Activated T-cell treated with anti-CD3 and anti-CD28 coated beads for 48 hours (primary cell): ENCODE measurements around the gene MPP7.
"Not testable (repeated sequence)": the region's sequence is repeated elsewhere in the genome, so short reads cannot be mapped to it uniquely, and the experiment has no call there.

Experiments used
- DNase-seq: peaks from one replicate; pipeline ENCODE4 v3.0.0-alpha.2; 2020; ENCODE audit warnings: low read depth

The MPP7 gene

DNA sequence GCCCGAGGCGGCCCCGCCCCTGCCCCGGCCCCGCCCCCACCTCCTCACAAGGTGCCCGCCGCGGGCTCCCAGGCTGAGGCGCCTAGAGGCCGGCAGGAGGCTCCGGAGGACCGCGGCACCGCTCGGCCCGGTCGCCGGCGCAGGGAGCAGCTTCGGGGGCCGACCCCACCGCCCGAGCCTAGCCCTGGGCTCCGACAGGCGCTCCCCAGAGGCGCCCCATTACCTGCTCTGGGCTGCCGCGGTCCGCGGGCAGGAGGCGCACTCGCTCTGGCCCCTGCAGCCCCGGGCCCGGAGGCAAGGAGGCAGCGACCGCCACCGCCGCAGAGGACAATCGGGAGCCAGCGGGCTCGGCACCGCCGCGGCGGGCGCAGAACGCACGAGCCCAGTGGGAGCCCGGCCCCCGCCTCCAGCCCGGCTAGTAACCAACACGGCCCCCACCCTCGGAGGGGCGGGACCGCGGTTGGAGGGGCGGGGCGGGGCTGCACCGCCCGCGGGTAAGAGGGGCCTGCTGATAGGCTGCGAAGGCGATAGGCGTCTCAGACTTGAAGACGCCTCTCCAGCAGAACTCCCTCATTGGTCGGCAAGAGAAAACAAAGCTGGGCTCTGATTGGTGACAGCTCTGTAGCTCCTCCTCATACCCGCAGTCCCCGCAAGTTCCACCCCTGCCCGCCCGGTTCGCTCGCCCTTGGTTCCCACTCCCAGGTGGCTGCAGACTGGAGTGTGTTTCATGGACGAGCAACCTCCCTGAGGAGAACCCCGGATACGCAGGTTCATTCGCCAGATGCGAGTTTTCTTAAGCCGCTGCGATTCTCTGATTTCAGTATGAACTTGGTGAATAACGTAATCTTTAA is at the start of gene MPP7:
Gene MPP7, minus strand, starts transcription at position 427 of the 851 bp plus-strand sequence. CDS start 64,460 bp downstream, outside the sequence.
- DNase-seq: peak; percentile 97

DNA sequence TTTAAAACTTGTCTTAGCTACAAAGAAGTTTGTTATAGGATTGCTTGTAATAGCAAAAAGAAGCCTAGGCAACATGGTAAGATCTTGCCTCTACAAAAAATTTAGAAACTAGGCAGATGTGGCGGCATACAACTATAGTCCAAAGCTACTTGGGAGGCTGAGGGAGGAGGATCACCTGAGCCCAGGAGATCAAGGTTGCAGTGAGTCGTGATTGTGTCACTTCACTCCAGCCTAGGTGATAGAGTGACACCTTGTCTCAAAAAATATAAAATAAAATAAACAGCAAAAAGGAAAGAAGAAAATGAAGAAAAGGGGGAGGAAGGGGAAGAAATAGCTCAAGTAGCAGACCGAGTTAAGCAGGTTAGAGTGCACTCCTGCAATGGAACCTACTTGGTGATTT is 47.0 kb upstream of the MPP7 start:
- no peak for DNase-seq

DNA sequence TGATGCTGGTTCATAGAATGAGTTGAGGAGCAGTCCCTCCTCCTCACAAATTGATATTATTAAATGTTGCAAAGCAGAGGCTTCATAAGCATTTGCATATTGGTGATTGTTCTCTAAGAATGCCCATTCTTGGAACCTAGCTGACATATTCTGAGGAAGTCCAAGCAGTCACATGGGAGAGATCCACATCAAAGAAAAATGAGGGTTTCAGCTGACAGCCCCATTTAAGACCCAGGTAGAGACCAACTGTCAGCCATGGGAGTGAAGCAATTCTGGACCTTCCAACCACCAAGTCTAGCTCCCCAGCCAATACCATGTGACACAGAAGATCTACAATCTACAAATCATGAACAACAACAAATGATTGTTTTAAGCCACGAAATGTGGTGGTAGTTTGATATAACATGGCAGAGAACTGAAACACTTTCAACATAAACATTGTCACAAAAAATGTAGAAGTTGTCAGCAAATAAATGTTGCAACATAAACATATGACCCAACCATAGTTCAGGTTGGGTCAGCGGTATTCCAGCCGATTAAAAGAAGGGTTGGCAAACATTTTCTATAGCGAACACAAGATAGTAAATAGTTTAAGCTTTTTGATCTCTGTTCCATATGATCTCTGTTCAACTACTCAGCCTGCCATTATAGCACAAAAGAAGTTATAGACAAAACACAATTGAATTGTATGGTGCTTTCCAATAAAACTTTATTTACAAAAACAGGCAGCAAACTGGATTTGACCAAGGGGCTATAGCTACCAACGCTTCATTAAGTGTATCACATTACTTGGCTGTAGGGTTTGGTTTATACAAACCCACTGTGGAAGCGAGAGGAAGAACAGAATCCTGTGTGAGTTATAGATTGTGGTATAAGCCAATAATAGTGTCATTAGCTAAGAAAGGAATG is 41.4 kb upstream of the MPP7 start:
- DNase-seq: no peak

DNA sequence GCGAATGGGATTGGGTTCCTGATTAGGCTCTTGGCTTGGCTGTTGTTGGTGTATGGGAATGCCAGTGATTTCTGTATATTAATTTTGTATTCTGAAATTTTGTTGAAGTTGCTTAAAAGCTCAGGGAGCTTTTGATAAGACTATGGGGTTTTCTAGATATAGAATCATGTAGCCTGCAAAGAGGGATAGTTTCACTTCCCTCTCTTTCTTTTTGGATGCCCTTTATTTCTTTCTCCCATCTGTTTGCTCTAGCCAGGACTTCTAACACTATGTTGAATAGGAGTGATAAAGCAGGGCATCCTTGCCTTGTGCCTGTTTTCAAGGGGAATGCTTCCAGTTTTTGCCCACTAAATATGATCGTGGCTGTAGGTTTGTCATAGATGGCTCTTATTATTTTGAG is 40.4 kb upstream of the MPP7 start:
- DNase-seq: no peak

DNA sequence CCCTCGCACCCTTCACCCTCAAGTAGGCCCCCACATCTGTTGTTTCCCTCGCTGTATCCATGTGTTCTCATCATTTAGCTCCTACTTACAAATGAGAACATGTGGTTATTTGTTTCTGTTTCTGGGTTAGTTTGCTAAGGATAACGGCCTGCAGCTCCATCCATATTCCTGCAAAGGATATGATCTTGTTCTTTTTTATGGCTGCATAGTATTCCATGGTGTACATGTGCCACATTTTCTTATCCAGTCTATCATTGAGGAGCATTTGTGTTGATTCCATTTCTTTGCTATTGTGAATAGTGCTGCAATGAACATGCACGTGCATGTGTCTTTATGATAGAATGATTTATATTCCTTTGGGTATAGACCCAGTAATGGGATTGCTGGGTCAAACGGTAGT is 38.8 kb upstream of the MPP7 start:
- not testable (repeated sequence) for DNase-seq

DNA sequence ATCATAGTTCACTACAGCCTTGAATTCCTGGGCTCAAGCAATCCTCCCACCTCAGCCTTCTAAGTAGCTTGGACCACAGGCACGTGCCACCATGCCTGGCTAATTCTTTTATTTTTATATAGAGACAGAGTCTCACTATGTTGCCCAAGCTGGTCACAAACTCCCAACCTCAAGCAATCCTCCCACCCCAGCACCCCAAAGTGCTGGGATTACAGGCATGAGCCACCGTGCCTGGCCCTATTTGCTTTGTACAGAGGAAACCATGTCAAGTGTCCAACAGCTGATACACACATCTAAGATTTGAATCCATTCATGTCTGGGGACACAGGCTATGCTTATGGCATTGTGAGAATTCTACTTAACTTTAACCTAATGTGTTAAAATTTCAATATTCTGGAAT is 29.9 kb upstream of the MPP7 start:
- no peak for DNase-seq

DNA sequence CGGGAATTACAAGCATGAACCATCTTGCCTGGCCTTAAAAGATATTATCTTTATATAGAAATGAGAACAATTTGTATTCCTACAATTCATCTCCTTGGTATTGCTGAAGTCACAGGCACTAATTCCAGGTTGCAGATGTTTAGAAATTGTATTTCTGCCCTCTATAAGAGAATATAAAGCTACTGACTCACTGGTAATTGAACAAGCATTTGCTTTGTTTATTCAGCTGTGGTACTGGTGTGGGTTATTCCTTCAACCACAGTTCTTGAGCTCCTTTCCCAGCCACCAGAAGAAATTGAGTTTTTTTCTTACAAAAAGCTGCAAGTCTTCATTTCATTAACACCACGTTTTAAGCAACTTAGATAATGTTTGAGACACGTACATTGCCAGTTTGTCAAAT is 29.0 kb upstream of the MPP7 start:
- no peak for DNase-seq

DNA sequence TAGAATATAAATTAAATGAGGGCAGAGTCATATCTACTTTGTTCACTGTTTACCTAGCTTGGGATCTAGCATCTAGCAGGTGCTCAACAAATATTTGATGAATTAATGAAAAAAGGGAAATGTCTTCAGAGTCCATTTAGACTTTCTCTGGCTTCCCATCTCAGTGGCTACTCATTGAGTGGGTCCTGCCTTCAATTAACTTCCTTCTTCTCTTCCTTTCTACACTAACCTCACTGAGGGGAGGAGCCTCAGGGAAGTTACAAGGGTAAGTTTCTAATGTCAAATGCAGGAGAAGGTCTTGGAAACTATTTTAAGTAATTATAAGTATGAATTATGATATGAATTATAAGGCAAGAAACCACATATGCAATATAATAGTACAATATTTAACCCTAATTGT is 28.2 kb upstream of the MPP7 start:
- DNase-seq: no peak

DNA sequence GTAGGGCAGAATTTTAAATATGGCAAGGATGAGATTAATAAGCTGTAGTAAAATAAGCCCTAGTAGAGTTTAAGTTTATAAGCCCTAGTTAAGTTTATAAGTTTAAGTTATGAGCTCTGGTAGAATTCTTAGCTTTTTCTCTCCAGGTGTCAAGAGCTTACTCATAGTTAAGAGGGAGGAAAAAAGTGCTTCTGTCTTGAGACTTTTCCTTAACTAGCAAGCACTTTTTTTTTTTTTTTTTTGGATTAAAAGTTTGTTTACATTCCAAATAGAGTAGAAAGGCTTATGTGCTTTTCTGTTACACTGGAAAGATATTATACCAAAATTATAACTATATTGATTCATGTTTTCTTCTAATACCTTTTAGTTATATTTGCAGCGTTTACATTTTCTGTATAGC is 25.5 kb upstream of the MPP7 start:
- DNase-seq: no peak

DNA sequence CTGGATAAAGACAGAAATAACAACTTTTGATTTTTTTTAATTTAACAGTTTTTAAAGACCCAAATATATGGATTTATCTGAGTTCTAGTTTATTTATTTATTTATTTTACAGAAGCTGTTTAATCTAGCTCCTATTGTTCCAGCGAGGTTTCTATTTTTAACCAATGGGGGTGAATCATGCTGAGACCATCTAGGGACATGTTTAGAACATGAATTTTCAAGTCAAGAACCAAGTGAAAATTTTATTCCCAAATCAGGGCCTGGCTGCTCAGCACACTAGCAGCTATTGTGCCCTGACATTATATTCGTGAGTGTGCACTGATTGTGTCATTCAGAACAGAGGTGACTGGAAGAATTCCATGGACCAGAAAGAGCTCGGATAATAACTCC is 24.6 kb upstream of the MPP7 start:
- DNase-seq: no peak

DNA sequence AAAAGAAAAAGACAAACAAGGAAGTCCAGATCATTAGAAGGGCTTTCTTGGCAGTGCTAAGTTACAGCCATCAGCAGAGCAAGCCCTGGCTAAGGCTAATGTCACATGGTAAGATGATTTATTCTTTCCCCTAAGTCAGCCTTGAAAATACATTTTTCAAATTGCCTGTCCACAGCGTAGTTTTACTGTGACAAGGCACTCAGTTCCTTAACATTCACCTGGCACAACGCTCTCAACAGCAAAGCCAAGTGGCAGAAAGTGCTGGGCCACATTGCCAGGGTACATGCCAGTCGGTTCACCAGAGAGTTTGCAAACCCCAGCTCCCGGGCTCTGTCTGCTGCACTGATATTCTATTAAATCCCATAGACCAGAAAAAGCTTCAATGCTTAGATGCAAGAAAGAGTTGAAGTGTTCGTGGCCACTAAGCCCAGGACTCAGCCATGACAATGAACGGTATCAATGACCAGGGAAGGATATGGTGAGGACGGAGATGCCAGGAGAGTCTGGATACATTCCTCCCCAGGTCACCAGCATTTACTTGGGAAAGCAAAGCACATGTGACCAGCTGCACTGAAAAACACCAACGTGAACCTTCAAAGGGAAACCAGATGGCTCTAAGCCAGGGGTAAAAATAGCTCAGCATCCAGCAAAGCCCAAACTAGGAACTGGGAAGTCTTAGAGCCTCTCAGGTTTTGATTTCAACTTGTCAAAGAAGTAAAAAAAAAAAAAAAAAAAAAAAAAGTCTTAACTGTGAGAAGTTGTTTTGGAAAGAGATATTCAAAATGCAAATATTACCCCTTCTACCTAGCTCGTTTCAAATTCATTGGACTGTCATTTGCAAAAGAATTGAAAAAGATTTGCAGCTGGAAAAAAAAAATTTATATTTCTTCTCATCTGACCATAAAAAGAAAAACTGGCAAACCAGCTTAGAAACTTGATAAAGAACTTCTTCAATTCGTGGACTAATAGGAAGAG is 23.9 kb upstream of the MPP7 start:
- no peak for DNase-seq

DNA sequence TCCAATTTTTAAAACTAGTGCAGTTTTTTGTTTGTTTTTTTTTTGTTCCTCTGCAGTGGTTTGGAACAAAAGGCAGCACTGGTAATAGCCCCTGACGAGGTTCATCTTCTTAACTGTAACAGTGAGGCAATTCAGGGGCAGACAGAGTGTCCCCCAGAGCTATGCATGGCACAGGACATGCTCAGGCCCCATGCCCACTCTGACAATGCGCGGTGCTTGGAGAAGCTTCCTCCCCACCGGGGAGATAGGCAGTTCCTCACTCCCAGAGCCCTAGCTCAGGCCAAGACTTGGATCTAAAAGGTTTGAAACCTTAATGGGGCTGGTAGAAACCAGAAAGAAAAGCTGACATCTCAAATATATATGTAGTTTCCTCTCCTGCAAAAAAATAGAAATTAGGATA is 17.9 kb upstream of the MPP7 start:
- DNase-seq: no peak

DNA sequence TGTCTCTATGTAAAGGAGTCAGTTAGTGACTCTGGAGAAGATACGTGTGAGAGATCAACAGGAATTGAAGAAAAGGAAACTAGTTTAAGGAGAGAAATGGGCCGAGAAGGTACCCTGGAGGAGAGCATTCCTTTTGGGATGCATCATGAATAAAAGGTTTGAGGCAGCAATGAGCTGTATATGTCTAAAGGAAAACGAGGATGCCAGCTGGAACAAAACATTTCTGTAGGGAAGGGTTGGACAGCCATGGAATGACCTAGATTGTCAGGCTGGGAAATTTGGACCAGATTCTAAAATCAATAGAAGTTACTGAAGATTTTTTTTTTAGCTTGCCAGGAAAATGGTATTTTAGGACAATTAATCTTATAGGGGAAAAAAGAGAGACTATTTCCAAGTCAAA is 17.2 kb upstream of the MPP7 start:
- no peak for DNase-seq

DNA sequence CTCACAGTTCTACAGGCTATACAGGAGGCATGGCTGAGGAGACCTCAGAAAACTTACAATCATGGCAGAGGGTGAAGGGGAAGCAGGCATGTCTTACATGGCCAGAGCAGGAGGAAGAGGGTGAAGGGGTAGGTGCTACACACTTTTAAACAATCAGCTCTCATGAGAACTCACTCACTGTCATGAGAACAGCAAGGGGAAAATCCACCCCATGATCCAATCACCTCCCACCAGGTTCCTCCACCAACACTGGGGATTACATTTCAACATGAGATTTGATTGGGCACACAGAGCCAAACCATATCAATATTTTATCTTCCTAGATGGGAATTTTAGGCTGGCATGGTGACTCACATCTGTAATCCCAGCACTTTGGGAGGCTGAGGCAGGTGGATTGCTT is 16.2 kb upstream of the MPP7 start:
- DNase-seq: not testable (repeated sequence)

DNA sequence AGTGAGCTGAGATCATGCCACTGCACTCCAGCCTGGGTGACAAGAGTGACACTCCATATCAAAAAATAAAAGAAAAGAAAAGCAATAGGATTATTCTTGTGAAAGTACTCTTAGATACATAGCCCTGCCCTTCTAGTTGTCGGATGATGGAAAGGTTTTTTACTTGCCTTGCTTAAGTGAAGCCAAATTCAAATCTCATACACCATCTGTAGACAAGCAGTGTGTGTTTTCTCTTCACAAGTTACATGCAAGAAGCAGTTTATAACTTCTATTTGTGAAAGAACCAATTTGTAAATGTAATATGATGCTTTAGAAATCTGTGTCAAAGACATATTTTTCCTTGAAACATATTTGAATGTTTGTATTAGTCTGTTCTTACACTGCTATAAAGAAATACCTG is 15.8 kb upstream of the MPP7 start:
- no peak for DNase-seq

DNA sequence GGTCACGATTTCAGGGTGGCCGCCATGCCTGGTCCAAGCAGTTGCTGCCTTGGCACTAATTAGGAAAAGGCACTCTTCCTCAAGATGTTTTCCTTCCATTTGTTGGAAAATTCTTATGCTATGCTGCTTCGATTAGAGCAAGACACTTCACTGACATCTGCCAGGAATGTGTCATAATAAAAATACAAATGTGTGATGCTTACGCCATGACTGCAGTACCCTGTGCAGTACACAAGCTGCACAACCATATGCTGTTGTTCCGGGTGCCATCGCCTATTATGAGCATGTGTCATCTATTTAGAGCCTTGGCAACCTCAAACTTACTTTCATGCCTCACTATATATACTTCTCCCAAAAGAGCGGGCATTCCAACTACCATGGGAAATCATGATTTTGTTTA is 14.9 kb upstream of the MPP7 start:
- DNase-seq: no peak

DNA sequence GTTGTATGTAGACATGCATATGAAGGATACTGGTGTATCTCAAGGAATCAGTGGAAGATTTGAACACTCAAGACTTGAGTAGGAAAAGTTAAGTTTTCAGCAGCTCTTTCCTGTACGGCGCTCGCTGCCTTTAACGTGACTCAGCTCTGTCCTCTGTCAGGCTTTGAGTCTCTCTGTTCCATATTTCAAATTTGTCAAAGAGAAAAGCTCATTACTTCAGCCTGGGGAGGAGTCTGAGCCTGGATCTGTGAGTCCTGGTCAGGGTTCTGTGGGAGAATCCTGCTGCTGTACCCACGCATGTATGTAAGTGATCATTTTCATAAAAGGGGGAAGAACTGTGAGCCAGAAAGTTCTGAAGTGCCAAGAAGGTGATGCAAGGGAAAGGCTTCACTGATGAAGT is 13.8 kb upstream of the MPP7 start:
- DNase-seq: no peak

DNA sequence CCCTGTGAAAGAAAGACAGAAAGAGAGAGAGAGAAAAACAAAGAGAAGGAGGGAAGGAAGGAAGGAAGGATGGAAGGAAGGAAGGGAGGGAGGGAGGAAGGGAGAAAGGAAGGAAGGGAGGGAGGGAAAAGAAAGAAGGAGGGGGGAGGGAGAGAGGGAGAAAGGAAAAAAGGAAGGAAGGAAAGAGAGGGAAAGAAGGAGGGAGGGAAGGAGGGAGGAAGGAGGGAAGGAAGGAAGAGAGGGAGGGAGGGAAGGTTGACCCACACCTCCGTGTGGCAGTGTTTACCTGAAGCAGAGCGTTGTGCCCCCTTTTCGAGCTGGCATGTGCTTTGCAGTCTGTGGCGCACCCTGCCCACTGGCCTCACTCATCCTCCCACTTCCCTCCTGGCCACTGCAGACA is 12.3 kb upstream of the MPP7 start:
- DNase-seq: no peak

DNA sequence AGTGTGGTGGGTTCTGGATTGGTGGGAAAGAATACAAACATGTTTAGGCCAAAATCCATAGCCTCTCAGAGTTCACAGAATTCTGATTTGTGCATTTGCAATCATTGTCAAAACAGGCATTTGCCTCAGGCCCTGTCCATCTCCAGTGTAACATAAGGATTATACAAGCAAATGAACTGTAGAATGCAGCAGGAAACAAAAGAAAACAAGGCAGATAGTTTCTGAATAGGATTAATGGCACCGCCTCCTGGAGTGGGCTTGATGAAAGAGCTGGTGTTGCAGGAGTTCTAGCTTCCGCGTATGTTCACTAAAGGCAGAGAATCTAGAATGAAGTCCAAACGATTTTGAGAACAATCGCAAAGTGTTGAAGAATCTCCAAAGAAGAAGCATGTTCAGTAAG is 11.3 kb upstream of the MPP7 start:
- no peak for DNase-seq

DNA sequence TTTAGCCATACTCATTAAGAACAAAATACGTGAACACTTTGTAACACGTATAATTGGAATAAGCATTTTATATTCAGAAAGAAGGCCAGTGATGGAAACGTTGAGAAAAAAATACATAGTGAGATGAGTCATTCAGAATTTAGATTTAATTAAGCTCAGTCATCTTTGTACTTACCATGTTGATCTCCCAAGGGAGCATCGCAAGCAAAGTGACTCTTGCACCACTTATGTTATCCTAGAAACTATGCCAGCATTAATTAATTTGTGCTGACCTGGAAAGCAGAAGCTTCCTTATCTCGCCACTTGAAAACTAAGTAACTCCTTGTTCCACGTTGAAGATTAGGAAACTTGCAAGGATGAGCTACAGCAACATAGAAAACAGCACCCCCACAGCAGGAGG is 9.7 kb upstream of the MPP7 start:
- DNase-seq: no peak

DNA sequence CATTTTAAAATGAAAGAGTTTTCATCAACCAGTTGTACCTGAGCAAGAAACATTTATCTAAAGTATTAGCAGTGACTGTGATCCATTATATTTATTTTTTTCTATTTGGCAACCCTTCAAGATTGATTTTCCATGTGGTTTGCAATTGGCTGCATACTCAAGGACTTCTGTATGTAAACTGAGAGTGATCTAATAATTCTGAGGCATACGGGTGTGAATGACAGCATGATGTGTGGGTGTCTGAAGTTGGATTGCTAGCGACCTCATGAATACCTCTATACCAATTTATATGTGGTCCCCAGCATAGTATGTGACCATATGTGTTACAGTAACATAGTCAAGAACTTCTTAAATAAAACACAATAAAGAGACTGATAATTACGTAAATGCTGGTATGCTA is 8.2 kb upstream of the MPP7 start:
- DNase-seq: no peak

DNA sequence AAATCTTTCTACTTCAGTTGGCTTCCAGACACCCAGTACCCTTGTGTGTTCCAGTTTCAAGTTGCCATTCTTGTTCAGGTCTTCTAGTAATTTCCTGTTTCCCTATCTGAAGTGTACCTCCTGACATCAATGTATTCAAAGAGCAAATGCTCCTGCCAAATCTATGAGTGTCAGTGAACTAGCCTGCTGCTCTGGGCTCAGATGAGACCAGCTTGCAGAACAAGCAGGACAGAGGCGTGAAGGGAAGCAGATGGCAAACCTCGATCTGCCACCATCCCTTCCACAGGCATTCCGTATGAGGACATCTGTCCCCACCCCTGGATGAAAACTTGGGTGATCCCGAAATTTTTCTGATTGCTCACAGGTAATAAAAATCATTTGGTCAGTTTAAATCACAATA is 4.4 kb upstream of the MPP7 start:
- no peak for DNase-seq
